ENCODE results near the gene IGDCC3.
A peak's percentile ranks its signal among the peaks of the same experiment; 100 is the strongest.

The IGDCC3 gene

DNA sequence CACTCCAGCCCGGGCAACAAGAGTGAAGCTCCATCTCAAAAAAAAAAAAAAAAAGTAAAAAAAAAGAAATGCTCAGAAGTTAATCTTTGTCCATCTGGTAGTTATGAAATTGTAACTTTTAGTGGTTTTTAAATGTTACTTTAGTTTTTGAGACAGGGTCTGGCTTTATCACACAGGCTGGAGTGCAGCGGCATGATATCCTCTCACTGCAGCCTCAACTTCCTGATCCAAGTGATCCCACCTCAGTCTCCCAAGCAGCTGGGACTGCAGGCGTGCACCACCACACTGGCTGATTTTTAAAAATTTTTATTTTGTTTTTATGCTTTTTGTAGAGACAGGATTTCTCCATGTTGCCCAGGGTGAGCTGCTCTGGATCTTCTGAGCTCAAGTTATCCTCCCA is 72.0 kb downstream of the IGDCC3 start:
- TF ChIP-seq, protein P1, sequence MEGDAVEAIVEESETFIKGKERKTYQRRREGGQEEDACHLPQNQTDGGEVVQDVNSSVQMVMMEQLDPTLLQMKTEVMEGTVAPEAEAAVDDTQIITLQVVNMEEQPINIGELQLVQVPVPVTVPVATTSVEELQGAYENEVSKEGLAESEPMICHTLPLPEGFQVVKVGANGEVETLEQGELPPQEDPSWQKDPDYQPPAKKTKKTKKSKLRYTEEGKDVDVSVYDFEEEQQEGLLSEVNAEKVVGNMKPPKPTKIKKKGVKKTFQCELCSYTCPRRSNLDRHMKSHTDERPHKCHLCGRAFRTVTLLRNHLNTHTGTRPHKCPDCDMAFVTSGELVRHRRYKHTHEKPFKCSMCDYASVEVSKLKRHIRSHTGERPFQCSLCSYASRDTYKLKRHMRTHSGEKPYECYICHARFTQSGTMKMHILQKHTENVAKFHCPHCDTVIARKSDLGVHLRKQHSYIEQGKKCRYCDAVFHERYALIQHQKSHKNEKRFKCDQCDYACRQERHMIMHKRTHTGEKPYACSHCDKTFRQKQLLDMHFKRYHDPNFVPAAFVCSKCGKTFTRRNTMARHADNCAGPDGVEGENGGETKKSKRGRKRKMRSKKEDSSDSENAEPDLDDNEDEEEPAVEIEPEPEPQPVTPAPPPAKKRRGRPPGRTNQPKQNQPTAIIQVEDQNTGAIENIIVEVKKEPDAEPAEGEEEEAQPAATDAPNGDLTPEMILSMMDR (IDR thresholded peaks at IDR 0.05; ENCODE audit: extremely low read depth, missing control alignments): no peak
- no peak for DNase-seq (ENCODE audit: low spot score)

DNA sequence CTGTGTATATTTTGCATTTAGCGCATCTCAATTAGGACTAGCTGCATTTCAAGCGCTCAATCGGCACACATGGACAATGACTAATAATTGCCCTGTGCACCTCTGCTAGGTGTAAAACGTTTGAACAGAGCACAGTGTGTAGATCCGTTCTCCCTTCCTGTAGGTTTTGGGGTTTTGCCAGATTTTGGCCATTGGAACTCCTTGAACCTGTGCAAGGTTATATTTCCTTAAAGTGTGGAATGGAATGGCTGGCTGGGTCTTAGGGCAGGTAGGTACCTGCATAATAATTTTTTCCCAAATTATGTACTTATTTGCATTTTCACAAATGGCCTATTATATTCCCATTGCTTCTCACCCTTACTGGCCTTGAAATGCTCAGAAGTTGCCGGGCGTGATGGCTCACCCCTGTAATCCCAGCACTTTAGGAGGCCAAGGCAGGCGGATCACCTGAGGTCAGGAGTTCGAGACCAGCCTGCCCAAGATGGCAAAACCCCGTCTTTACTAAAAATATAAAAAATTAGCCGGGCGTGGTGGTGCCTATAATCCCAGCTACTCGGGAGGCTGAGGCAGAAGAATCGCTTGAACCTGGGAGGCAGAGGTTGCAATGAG is 72.5 kb downstream of the IGDCC3 start:
- TF ChIP-seq, protein P1 (IDR thresholded peaks at IDR 0.05; ENCODE audit: extremely low read depth, missing control alignments): no peak
- DNase-seq (ENCODE audit: low spot score): no peak

DNA sequence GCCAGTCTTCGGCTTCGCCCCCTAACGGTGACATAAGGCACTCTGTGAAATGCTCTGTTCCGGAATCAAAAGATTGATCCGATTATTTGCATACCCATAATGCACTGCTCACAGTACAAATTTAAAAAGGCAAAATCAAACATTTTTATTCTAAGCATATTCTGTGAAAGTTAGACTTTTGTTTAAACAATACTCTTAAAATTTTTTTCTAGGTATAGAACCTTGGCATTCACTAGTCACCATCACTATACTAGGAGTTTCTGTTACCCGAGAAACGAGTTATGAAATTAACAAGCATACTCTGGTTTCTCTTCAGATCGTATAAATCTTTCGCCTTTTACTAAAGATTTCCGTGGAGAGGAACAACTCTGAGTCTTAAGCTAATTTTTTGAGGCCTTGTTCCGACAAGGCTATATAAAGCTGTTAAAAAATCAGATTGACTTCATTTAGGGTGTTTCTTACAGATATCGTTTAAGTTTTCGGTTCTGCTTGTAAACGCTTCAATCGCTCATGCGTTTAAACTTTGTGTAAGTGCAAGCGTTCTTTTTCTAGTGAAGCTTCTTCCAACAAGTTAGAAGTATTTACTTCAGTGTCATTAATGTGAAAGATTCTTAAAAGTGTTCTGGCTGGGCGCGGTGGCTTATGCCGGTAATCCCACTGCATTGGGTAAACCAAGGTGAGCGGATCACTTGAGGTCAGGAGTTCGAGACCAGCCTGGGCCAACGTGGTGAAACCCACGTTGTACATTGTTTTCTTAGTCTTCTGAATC is 73.2 kb downstream of the IGDCC3 start, which contains the start of gene RNU5B-1:
Gene RNU5B-1, plus strand, starts transcription at position 297 of the 769 bp plus-strand sequence.
- DNase-seq (ENCODE audit: low spot score): peak; percentile 86
- TF ChIP-seq, protein P1 (IDR thresholded peaks at IDR 0.05; ENCODE audit: extremely low read depth, missing control alignments): peak; percentile 77

DNA sequence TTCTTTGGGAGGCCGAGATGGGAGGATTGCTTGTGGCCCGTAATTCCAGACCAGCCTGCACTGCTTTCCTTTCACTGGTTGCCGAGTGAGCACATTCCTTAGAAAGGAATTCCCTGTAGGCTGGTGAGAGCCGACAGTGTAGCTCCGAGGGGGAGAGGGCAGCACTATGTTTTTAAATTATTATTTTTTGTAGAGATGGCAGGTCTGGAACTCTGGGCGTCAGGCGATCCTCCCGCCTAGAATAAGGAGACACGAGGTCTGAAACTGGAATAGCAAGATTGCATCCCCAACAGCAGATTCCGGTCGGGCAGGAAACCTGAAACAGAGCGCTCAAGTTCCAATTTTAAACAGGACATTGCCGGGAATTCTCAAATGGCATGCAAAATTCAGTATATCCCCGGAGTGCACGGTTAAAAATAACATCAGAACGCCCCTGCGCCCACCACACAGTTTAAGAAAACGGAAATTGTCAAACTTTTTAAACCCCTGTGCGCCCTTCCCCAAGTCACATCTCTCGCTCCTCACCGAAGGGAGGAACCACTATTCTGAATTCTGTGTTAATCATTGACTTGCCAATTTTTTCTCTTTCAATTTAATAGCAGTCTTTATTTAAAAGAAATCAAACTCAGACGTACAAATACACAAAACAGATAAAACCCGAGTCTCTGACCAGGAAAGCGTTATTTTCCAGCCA is 74.0 kb downstream of the IGDCC3 start:
- TF ChIP-seq, protein P1 (IDR thresholded peaks at IDR 0.05; ENCODE audit: extremely low read depth, missing control alignments): no peak
- no peak for DNase-seq (ENCODE audit: low spot score)

DNA sequence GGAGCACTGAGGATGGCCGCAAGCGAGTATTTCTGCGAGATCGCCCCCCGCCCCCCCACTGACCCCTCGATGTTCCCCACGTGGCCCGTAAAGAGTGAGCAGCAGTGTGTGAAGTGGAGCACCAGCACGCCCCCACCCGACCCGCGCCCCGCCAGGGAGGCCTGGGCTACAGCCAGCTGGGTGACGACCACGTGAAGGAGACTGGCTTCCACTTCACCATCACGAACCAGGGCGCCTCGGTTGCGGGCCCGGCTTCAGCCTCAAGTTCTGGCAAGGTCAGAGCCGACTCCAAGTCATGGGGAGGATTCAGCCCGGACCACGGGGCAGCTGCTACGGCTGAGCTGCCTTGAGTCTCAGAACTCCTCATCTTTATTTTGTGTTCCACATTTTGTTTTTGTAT is 75.7 kb downstream of the IGDCC3 start:
- TF ChIP-seq, protein P1 (IDR thresholded peaks at IDR 0.05; ENCODE audit: extremely low read depth, missing control alignments): no peak
- no peak for DNase-seq (ENCODE audit: low spot score)

DNA sequence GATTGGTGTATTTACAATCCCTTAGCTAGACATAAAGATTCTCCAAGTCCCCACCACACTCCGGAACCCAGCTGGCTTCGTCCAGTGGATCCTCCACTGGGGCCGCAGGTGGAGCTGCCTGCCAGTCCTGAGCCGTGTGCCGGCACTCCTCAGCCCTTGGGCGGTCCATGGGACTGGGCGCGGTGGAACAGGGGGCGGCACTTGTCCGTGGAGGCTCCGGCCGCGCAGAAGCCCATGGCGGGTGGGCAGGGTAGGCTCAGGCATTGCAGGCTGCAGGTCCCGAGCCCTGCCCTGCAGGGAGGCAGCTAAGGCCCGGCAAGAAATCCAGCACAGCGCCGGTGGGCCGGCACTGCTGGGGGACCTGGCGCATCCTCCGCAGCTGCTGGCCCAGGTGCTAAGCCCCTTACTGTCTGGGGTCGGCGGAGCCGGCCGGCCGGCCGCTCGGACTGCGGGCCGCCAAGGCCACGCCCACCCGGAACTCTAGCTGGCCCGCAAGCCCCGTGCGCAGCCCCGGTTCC is 76.8 kb downstream of the IGDCC3 start:
- no peak for DNase-seq (ENCODE audit: low spot score)

More for the DNA sequence above, 76.8 kb downstream of the IGDCC3 start:
- TF ChIP-seq, protein P1 (IDR thresholded peaks at IDR 0.05; ENCODE audit: extremely low read depth, missing control alignments): no peak

All from GM20000 (cell line).